K562 (cell line): ENCODE data around the gene CLEC2B. TPM values are rescaled to one million over a fixed set of nuclear protein-coding genes. Genes with fewer than 3 reads are reported as not detected.

Source experiments
- ATAC-seq: fragments of 200-7000 bp; cut with Tn5 transposase; 3 replicates; pipeline ENCODE4 v1.9.1; 2020; ENCODE audit warnings: moderate library complexity
- BruUV-seq: library from RNA; stranded (reverse); fragments of 400-500 nt; replicated peaks from 2 replicates; lab custom pipeline; 2021; lab: Mats Ljungman, UMichigan
- CTCF ChIA-PET: fragments of 300-600 bp; formaldehyde crosslinking; extraction: SDS; loops from one replicate; lab custom pipeline; 2021; ENCODE audit warnings: low intra/inter-chr PET ratio; lab: Yijun Ruan, JAX
- POLR2A ChIA-PET: fragments of 300-600, 350-650 bp; sonication (Branson Sonifier 250); formaldehyde crosslinking; extraction: SDS; loops from one replicate; lab custom pipeline; 2021; ENCODE audit warnings: antibody characterized with exemption, inconsistent platforms; lab: Yijun Ruan, JAX
- DNase-seq, 4 experiments: peaks; one replicate each; pipeline versions ENCODE4 v3.0.0 to v3.0.0-alpha.2; 2011 to 2018; ENCODE audit warnings: low spot score in 3 of 4, mixed read lengths in 3 of 4; ENCODE audit errors: extremely low read depth in 1 of 4
- FAIRE-seq: peaks from 2 replicates; lab custom pipeline; 2011; peaks lifted over from hg19 to GRCh38; lab: Jason Lieb, UNC
- H2AFZ ChIP-seq: 2 replicates; pipeline ENCODE4 v1.6.0; 2011; ENCODE audit warnings: low read depth, low read length, control low read depth, inconsistent platforms
- H3K27ac ChIP-seq: fragments of 200-600 bp; 3 replicates; pipeline ENCODE4 v1.8.0; 2011; ENCODE audit warnings: low read depth, mild to moderate bottlenecking, control low read depth, inconsistent platforms, low read length, moderate library complexity, mixed read lengths; ENCODE audit errors: extremely low read depth
- H3K27me3 ChIP-seq, 2 experiments: fragments of 300-600 bp in 1 of 2; 2 replicates in 1 of 2; 3 replicates in 1 of 2; pipeline versions ENCODE4 v1.6.0 to v1.8.0; 2011; ENCODE audit warnings: inconsistent platforms in 2 of 2, low read length in 2 of 2, mild to moderate bottlenecking in 1 of 2, mixed read lengths in 1 of 2, moderate library complexity in 1 of 2; ENCODE audit not compliant: control insufficient read depth in 2 of 2, insufficient read depth in 2 of 2
- H3K36me3 ChIP-seq: fragments of 300-600 bp; 3 replicates; pipeline ENCODE4 v1.8.0; 2011; ENCODE audit warnings: mild to moderate bottlenecking, low read length, inconsistent platforms; ENCODE audit not compliant: control insufficient read depth, insufficient read depth
- H3K4me1 ChIP-seq, 2 experiments: fragments of 200-600 bp in 1 of 2; replicated peaks in 1 of 2; 2 replicates in 1 of 2; 3 replicates in 1 of 2; pipeline versions ENCODE4 v1.5.1 to v1.8.0; 2011; ENCODE audit warnings: inconsistent platforms in 2 of 2, low read length in 2 of 2, mild to moderate bottlenecking in 1 of 2, mixed read lengths in 1 of 2, moderate library complexity in 1 of 2; ENCODE audit not compliant: control insufficient read depth in 2 of 2, insufficient read depth in 2 of 2
- H3K4me2 ChIP-seq: 2 replicates; pipeline ENCODE4 v1.6.1; 2011; ENCODE audit warnings: low read length, control low read depth, inconsistent platforms, mixed read lengths; ENCODE audit not compliant: insufficient read depth
- H3K4me3 ChIP-seq: fragments of 200-600 bp; sonication (generic), shearing (Covaris generic); 2 replicates; pipeline ENCODE4 v1.5.1; 2016; ENCODE audit warnings: control low read depth, inconsistent platforms
- H3K79me2 ChIP-seq: fragments of 200-600 bp; 3 replicates; pipeline ENCODE4 v1.8.0; 2011; ENCODE audit warnings: low read length, inconsistent platforms; ENCODE audit not compliant: control insufficient read depth, insufficient read depth
- H3K9ac ChIP-seq, 2 experiments: 2 replicates each; pipeline versions ENCODE4 v1.6.0 to v1.6.1; 2011; ENCODE audit warnings: low read depth in 2 of 2, low read length in 2 of 2, control low read depth in 1 of 2, inconsistent platforms in 1 of 2, mild to moderate bottlenecking in 1 of 2, mixed read lengths in 1 of 2; ENCODE audit not compliant: insufficient read depth in 1 of 2
- H3K9me1 ChIP-seq: one replicate; pipeline ENCODE4 v1.6.0; 2011; ENCODE audit warnings: inconsistent platforms, mild to moderate bottlenecking, low read length, moderate library complexity; ENCODE audit not compliant: control insufficient read depth, insufficient read depth
- H3K9me3 ChIP-seq: replicated peaks from 2 replicates; pipeline ENCODE4 v1.5.1; 2011; ENCODE audit warnings: low read depth, low read length, inconsistent platforms; ENCODE audit not compliant: control insufficient read depth, insufficient read depth
- H4K20me1 ChIP-seq: replicated peaks from 2 replicates; pipeline ENCODE4 v1.6.1; 2011; ENCODE audit warnings: low read length, inconsistent platforms, mixed read lengths; ENCODE audit not compliant: control insufficient read depth, insufficient read depth
- AFF1 ChIP-seq, 2 experiments: fragments of 450-650 bp; IDR thresholded peaks; 2 replicates each; pipeline ENCODE4 v1.6.1; 2018; ENCODE audit warnings: mild to moderate bottlenecking in 2 of 2, low read depth in 1 of 2; ENCODE audit not compliant: partially characterized antibody in 2 of 2
- CREBBP ChIP-seq: IDR thresholded peaks from one replicate; pipeline ENCODE4 v1.6.1; 2012; ENCODE audit warnings: low read depth, mild to moderate bottlenecking, control low read depth, inconsistent platforms, low read length
- E2F5 ChIP-seq: sonication (generic); formaldehyde crosslinking; IDR thresholded peaks from 2 replicates; pipeline ENCODE4 v1.8.0; 2022; ENCODE audit warnings: mild to moderate bottlenecking, missing genetic modification reagents
- ETV1 ChIP-seq: fragments of 450-650 bp; conservative IDR thresholded peaks from 2 replicates; pipeline ENCODE4 v1.6.1; 2016; ENCODE audit warnings: missing genetic modification characterization, control low read depth, low read depth, missing compliant biosample characterization
- NELFE ChIP-seq: IDR thresholded peaks from 2 replicates; pipeline ENCODE4 v1.6.1; 2011; ENCODE audit warnings: mild to moderate bottlenecking; ENCODE audit not compliant: insufficient read depth, insufficient read length
- NR2F6 ChIP-seq: fragments of 450-650 bp; formaldehyde crosslinking; IDR thresholded peaks from 2 replicates; pipeline ENCODE4 v1.4.0; 2020; ENCODE audit warnings: mild to moderate bottlenecking
- RNF219 ChIP-seq: fragments of 250-450 bp; sonication (Bioruptor Pico); IDR thresholded peaks from 2 replicates; pipeline ENCODE4 v1.5.0; 2022; ENCODE audit warnings: mild to moderate bottlenecking
- SMARCA4 ChIP-seq: fragments of 450-650 bp; IDR thresholded peaks from 2 replicates; pipeline ENCODE4 v1.6.1; 2016
- SRF ChIP-seq, 2 experiments: fragments of 250-450, 450-650 bp in 1 of 2; sonication (Bioruptor Pico) in 1 of 2; sonication (generic) in 1 of 2; formaldehyde crosslinking; IDR thresholded peaks; 2 replicates each; pipeline versions ENCODE4 v1.5.0 to v1.5.1; 2020 to 2022; ENCODE audit warnings: mild to moderate bottlenecking in 1 of 2, missing genetic modification reagents in 1 of 2
- SRSF9 ChIP-seq: fragments of 200-400 bp; formaldehyde crosslinking; IDR thresholded peaks from 2 replicates; pipeline ENCODE4 v1.6.1; 2017; ENCODE audit warnings: low read depth, low read length, borderline replicate concordance
- ZMIZ1 ChIP-seq, 2 experiments: fragments of 150-350 bp in 1 of 2; IDR thresholded peaks; 2 replicates each; pipeline ENCODE4 v1.6.1; 2012 to 2016; ENCODE audit warnings: low read depth in 2 of 2, low read length in 2 of 2, mild to moderate bottlenecking in 1 of 2, moderate library complexity in 1 of 2
- WGBS: fragments of 100-300 bp; shearing (Covaris generic); methylation state at CpG from one replicate; pipeline ENCODE4 v1.1.6; 2016; ENCODE audit warnings: low coverage, mixed read lengths; ENCODE audit not compliant: insufficient coverage; ENCODE audit errors: missing lambda C conversion rate; 5-methylcytosine and 5-hydroxymethylcytosine counted together
- in situ Hi-C: fragments of 300-500 bp; cut with MboI; formaldehyde crosslinking; loops from 4 replicates; pipeline ENCODE4 v1.15.0; 2018; ENCODE audit warnings: inconsistent platforms, mixed read lengths
- intact Hi-C: fragments of 100-400 bp; cut with micrococcal nuclease; formaldehyde crosslinking; loops from 2 replicates; pipeline ENCODE4 v1.14.2; 2022
- polyA plus RNA-seq, 8 experiments: library from polyadenylated mRNA; depleted of rRNA in 4 of 8; stranded (reverse) in 5 of 8; unstranded in 3 of 8; fragments of >200 nt; fragmentation: Nextera tagmentation in 2 of 8; fragmentation: Illumina TruSeq in 1 of 8; extraction: Ambion mirVana in 2 of 8; extraction: Trizol in 1 of 8; gene quantifications; 2 replicates each; pipeline versions ENCODE4 v1.2.1 to v1.2.3, GENCODE V29; 2011 to 2014; ENCODE audit warnings: inconsistent platforms in 1 of 8, missing spikeins in 1 of 8
- total RNA-seq, 7 experiments: library from RNA; depleted of rRNA in 6 of 7; stranded (reverse); fragments of >200 nt in 6 of 7; fragmentation: Illumina TruSeq in 2 of 7; extraction: Trizol in 2 of 7; gene quantifications; 2 replicates each; pipeline versions ENCODE4 v1.2.1 to v1.2.3, GENCODE V29; 2011 to 2021; ENCODE audit warnings: low replicate concordance in 1 of 7

The CLEC2B gene
- total and polyA plus RNA-seq, 9 of the 15 experiments (the other 6 are each of a cell fraction or from before 2014, with no cell fraction given) = 1.3 to 5.9 (median 2.9) TPM

GRCh38 chr12:9881988-9882387, 12.8 kb upstream of the CLEC2B start:
- no peak for DNase-seq
- no peak for TF ChIP-seq SMARCA4
- TF ChIP-seq SRF (CRISPR knock-in tag; IDR thresholded peaks at IDR 0.05) = no peak
- no peak for TF ChIP-seq ZMIZ1 (IDR thresholded peaks at IDR 0.05; ENCODE audit: low read depth in 2 of 2, low read length in 2 of 2)
- no peak for TF ChIP-seq SRSF9
- TF ChIP-seq ETV1 (tag) = no peak
- TF ChIP-seq CREBBP = no peak
- TF ChIP-seq NELFE = no peak
- no peak for TF ChIP-seq AFF1 (IDR thresholded peaks at IDR 0.05; ENCODE audit: low read depth in 1 of 2, partially characterized antibody in 2 of 2)
- no peak for TF ChIP-seq E2F5 (CRISPR knock-in tag)
- no peak for TF ChIP-seq RNF219 (CRISPR knock-in tag)
- no peak for TF ChIP-seq NR2F6 (CRISPR knock-in tag)

More at GRCh38 chr12:9881988-9882387, 12.8 kb upstream of the CLEC2B start:
- intact Hi-C loops = no loop called here
- H3K79me2 ChIP-seq = no peaks in the 10 kb centered on the region
- H3K4me1 ChIP-seq = no peaks in the 10 kb centered on the region
- WGBS = 43% methylated on average over 5 of the region's 5 CpGs
- H3K27me3 ChIP-seq = no peaks in the 10 kb centered on the region
- H3K36me3 ChIP-seq = no peaks in the 10 kb centered on the region
- in situ Hi-C loops = no loop called here
- no peaks in the 10 kb centered on the region for H3K9me1 ChIP-seq
- no peaks in the 10 kb centered on the region for H4K20me1 ChIP-seq
- POLR2A ChIA-PET = interaction anchor here (0.6 kb wide), 1 partner anchor 234 kb away, joined by 3 read pairs; no protein-coding TSS in a partner anchor
- ATAC-seq = no peak
- no peak for FAIRE-seq
- H3K27ac ChIP-seq = no peak overlapping the region
- no peak overlapping the region for H3K4me2 ChIP-seq
- H3K4me3 ChIP-seq = no peak overlapping the region
- H2AFZ ChIP-seq = no peak overlapping the region
- CTCF ChIA-PET = no interaction called here
- H3K9me3 ChIP-seq = no peaks in the 10 kb centered on the region
- no TSS peak for BruUV-seq
- H3K9ac ChIP-seq = no peak overlapping the region
